Endothelial cell (in vitro differentiated cells): ENCODE measurements around the gene CAMK2N2. TPM values are rescaled to one million over a fixed set of nuclear protein-coding genes. Genes with fewer than 3 reads are reported as not detected.

Experiments
- DNase-seq: peaks from one replicate; pipeline ENCODE4 v3.0.0; 2021; ENCODE audit warnings: low spot score
- H3K27ac Mint-ChIP-seq: one replicate; pipeline ENCODE4 v1.8.0; 2021; ENCODE audit warnings: mixed read lengths, inconsistent platforms; ENCODE audit not compliant: unreplicated experiment
- H3K27me3 Mint-ChIP-seq: one replicate; pipeline ENCODE4 v1.8.0; 2021; ENCODE audit warnings: mild to moderate bottlenecking, moderate library complexity, mixed read lengths, inconsistent platforms; ENCODE audit not compliant: unreplicated experiment
- H3K36me3 Mint-ChIP-seq: one replicate; pipeline ENCODE4 v1.8.0; 2021; ENCODE audit warnings: mild to moderate bottlenecking, low read depth, mixed read lengths, inconsistent platforms; ENCODE audit not compliant: unreplicated experiment
- H3K4me1 Mint-ChIP-seq: one replicate; pipeline ENCODE4 v1.8.0; 2021; ENCODE audit warnings: mild to moderate bottlenecking, mixed read lengths, inconsistent platforms; ENCODE audit not compliant: unreplicated experiment
- H3K4me3 Mint-ChIP-seq: one replicate; pipeline ENCODE4 v1.8.0; 2021; ENCODE audit warnings: mild to moderate bottlenecking, mixed read lengths, inconsistent platforms; ENCODE audit not compliant: unreplicated experiment
- H3K9me3 Mint-ChIP-seq: one replicate; pipeline ENCODE4 v1.8.0; 2021; ENCODE audit warnings: mixed read lengths, inconsistent platforms; ENCODE audit not compliant: unreplicated experiment
- CTCF ChIP-seq: fragments of 200-600 bp; sonication (generic); IDR thresholded peaks from one replicate; pipeline ENCODE4 v1.5.0; 2021; ENCODE audit warnings: antibody characterized with exemption; ENCODE audit not compliant: unreplicated experiment
- long read RNA-seq: library from polyadenylated mRNA; unstranded; transcript quantifications from one replicate; pipeline ENCODE4 v2.0.0, GENCODE V29; 2020; ENCODE audit not compliant: unreplicated experiment
- total RNA-seq: library from RNA; stranded (reverse); fragmentation: NEBNext Ultra II Directional; extraction: Animal tissue kit (Norgen Biotek cat#: 25700); gene quantifications from one replicate; pipeline ENCODE4 v1.2.1, GENCODE V29; 2021; ENCODE audit not compliant: unreplicated experiment

The CAMK2N2 gene
- total RNA-seq = not detected
- long read RNA-seq = 0 reads

- H3K27me3 Mint-ChIP-seq = peaks cover 34% of the 10 kb centered on the region
- peaks cover 22% of the 10 kb centered on the region for H3K4me1 Mint-ChIP-seq
- H3K4me3 Mint-ChIP-seq = peak within 1 kb of the TSS; percentile 88
- peak; percentile 34 for DNase-seq
- no peak within 1 kb of the TSS for H3K27ac Mint-ChIP-seq
- H3K9me3 Mint-ChIP-seq = no peaks in the 10 kb centered on the region
- TF ChIP-seq CTCF = no peak
- peaks cover 13% of the 10 kb centered on the region for H3K36me3 Mint-ChIP-seq
Measured at GRCh38 chr3:184261270-184261853, at the start of gene CAMK2N2. Gene CAMK2N2 (minus strand): TSS chr3:184261553. CDS start chr3:184261285, 268 bp downstream.

- peaks cover 14% of the 10 kb centered on the region for H3K4me1 Mint-ChIP-seq
- H3K36me3 Mint-ChIP-seq = peaks cover 52% of the 10 kb centered on the region
- H3K4me3 Mint-ChIP-seq = no peak overlapping the region
- no peaks in the 10 kb centered on the region for H3K9me3 Mint-ChIP-seq
- H3K27me3 Mint-ChIP-seq = peaks cover 6% of the 10 kb centered on the region
- H3K27ac Mint-ChIP-seq = peak overlapping the region; percentile 79
- no peak for DNase-seq
- no peak for TF ChIP-seq CTCF
Measured at GRCh38 chr3:184308744-184309143, 47.4 kb upstream of the CAMK2N2 start.

GRCh38 chr3:184307915-184308314, 46.6 kb upstream of the CAMK2N2 start:
- Mint-ChIP-seq H3K36me3 (peaks cover 58% of the 10 kb centered on the region), H3K27me3 (peaks cover 6% of the 10 kb centered on the region), H3K4me1 (peaks cover 14% of the 10 kb centered on the region), H3K4me3 (peak overlapping the region; percentile 48), H3K9me3 (no peaks in the 10 kb centered on the region), H3K27ac (peak overlapping the region; percentile 64)
- no peak for DNase-seq
- no peak for TF ChIP-seq CTCF

GRCh38 chr3:184306341-184306972, 45.1 kb upstream of the CAMK2N2 start:
- no peak for TF ChIP-seq CTCF
- Mint-ChIP-seq H3K9me3 (no peaks in the 10 kb centered on the region), H3K27ac (no peak overlapping the region), H3K4me1 (peaks cover 14% of the 10 kb centered on the region), H3K27me3 (peaks cover 6% of the 10 kb centered on the region), H3K36me3 (peaks cover 72% of the 10 kb centered on the region), H3K4me3 (peak overlapping the region; percentile 47)
- DNase-seq = no peak

- no peak for TF ChIP-seq CTCF
- no peak for DNase-seq
- no peak overlapping the region for H3K27ac Mint-ChIP-seq
- peaks cover 6% of the 10 kb centered on the region for H3K27me3 Mint-ChIP-seq
- no peaks in the 10 kb centered on the region for H3K9me3 Mint-ChIP-seq
- H3K36me3 Mint-ChIP-seq = peaks cover 74% of the 10 kb centered on the region
- H3K4me1 Mint-ChIP-seq = peaks cover 15% of the 10 kb centered on the region
- no peak overlapping the region for H3K4me3 Mint-ChIP-seq
Measured at GRCh38 chr3:184305577-184305976, 44.2 kb upstream of the CAMK2N2 start.
